ENCODE data around the gene CLNS1A.
"Not testable (repeated sequence)": the region's sequence is repeated elsewhere in the genome, so short reads cannot be mapped to it uniquely, and the experiment has no call there.

Gene CLNS1A

DNA sequence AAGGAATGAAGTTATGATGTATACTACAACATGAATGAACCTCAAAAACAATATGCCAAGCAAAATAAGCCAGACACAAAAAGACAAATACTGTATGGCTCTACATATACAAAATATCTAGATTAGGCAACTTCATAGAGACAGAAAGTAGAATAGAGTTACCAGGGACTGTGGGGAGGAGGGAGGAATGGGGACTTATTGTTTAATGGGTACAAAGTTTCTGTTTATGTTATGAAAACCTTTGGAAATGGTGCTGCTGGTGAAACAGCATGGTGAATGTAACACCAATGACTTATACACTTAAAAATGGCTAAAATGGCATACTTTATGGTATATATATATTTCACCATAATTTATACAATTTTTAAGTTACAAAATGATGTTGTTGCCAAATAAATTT, 43.7 kb downstream of the CLNS1A start:
- TF ChIP-seq, protein P1, sequence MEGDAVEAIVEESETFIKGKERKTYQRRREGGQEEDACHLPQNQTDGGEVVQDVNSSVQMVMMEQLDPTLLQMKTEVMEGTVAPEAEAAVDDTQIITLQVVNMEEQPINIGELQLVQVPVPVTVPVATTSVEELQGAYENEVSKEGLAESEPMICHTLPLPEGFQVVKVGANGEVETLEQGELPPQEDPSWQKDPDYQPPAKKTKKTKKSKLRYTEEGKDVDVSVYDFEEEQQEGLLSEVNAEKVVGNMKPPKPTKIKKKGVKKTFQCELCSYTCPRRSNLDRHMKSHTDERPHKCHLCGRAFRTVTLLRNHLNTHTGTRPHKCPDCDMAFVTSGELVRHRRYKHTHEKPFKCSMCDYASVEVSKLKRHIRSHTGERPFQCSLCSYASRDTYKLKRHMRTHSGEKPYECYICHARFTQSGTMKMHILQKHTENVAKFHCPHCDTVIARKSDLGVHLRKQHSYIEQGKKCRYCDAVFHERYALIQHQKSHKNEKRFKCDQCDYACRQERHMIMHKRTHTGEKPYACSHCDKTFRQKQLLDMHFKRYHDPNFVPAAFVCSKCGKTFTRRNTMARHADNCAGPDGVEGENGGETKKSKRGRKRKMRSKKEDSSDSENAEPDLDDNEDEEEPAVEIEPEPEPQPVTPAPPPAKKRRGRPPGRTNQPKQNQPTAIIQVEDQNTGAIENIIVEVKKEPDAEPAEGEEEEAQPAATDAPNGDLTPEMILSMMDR (IDR thresholded peaks at IDR 0.05; ENCODE audit: low read depth, low read length): no peak
- DNase-seq (ENCODE audit: extremely low read depth, low read depth): no peak

DNA sequence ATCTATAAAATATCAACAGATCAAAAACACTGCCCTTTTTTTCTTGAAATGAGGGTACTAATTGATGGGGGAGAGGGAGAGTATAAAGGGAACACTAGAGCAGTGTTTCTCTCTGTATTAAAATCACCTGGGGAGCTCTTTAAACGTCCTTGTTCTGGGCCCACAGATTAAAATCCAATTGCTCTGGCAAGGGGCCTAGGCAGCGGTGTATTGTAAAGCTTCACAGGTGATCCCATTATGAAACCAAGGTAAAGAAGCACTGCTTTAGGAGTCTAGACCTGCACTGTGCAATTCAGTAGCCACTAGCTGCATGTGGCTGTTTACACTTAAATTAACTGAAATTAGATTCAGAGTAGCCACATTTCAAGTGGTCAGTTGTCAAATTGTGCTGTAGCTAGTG, 44.9 kb downstream of the CLNS1A start:
- DNase-seq (ENCODE audit: extremely low read depth, low read depth): no peak
- TF ChIP-seq, protein P1 (IDR thresholded peaks at IDR 0.05; ENCODE audit: low read depth, low read length): no peak

DNA sequence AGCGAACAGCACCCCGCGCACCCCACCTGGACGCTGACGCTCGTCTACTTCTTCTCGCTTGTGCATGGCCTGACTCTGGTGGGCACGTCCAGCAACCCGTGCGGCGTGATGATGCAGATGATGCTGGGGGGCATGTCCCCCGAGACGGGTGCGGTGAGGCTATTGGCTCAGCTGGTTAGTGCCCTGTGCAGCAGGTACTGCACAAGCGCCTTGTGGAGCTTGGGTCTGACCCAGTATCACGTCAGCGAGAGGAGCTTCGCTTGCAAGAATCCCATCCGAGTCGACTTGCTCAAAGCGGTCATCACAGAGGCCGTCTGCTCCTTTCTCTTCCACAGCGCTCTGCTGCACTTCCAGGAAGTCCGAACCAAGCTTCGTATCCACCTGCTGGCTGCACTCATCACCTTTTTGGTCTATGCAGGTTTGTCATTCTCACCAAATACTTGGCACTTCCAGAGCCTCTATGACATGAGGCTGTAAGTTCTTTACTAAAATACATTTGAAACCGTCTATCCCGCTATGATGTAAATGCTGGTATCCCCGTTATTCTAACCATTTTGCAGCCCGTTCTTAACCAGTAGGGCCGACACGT, 47.3 kb downstream of the CLNS1A start:
- DNase-seq (ENCODE audit: extremely low read depth, low read depth): no peak
- TF ChIP-seq, protein P1 (IDR thresholded peaks at IDR 0.05; ENCODE audit: low read depth, low read length): no peak

DNA sequence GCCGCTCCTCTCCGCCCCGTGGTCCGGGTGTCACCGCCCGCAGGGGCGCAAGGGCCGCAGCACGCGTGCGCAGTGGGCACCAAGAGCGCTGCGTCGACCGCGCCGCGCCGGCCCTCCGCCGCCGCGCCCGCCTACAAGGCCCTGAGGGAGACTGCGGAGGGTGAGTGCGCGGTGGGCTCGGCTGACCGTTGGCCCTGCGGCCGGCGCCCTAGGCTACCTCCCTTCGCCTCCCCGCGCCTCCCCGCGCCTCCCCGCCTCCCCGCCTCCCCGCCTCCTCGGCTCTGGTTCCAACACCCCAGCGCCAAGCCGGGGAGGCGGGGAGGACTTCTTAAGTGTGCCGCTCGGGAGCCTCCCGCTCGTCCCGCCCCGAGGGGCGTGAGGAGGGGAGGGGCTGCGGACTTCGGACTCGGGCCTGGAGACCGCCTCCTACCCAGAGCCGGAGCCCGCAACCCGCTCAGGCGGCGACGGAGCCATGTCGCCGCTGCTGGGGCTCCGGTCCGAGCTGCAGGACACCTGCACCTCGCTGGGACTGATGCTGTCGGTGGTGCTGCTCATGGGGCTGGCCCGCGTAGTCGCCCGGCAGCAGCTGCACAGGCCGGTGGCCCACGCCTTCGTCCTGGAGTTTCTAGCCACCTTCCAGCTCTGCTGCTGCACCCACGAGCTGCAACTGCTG, 47.9 kb downstream of the CLNS1A start, which contains the start of gene AQP11:
Gene AQP11, plus strand, starts transcription at position 433 of the 673 bp plus-strand sequence. Its CDS starts 40 bp downstream, at position 473.
- peak; percentile 62 for DNase-seq (ENCODE audit: extremely low read depth, low read depth)
- TF ChIP-seq, protein P1 (IDR thresholded peaks at IDR 0.05; ENCODE audit: low read depth, low read length): no peak

DNA sequence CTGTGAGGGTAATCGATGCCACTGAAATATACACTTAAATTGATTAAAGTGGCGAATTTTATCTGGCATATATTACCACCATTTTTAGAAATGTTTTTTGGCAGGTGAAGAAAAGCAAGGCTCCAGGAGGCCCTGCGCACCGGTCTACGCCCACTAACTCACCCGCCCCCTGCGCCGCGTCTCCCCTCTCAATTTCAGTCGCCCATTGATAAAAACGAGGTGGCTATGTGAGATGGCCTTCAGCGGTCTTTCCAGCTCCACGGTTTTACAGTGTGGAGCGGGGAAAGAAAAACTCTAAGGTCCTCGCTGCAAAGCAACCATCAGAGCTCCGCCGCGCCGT, 48.4 kb downstream of the CLNS1A start:
- TF ChIP-seq, protein P1 (IDR thresholded peaks at IDR 0.05; ENCODE audit: low read depth, low read length): no peak
- DNase-seq (ENCODE audit: extremely low read depth, low read depth): no peak

DNA sequence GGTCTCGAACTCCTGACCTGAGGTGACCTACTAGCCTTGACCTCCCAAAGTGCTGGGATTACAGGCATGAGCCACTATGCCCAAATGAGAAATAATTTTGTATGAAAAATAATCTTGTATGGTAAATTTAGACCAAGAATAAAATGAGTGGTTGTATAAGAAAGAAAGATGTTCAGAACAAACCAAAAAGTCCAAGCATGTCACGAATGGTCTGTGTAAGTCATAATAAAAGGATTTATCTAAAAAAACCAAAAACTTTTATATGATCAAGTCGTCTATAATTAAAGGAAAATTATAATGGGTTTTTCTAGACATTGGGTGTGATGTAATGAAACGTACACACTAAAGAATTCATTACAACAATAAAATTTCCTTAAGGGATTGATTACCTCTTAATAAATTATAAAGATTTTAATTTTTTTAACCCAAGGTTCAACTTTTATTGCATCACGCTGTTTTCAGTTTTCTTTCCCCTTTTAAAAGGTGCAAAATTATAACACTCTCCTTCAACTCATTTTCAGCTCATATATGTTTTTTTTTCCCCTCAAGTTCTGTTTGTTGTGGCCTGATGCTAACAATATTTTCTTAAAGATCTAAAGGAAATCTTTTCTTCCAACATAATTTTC, 56.8 kb downstream of the CLNS1A start:
- TF ChIP-seq, protein P1 (IDR thresholded peaks at IDR 0.05; ENCODE audit: low read depth, low read length): no peak
- no peak for DNase-seq (ENCODE audit: extremely low read depth, low read depth)

DNA sequence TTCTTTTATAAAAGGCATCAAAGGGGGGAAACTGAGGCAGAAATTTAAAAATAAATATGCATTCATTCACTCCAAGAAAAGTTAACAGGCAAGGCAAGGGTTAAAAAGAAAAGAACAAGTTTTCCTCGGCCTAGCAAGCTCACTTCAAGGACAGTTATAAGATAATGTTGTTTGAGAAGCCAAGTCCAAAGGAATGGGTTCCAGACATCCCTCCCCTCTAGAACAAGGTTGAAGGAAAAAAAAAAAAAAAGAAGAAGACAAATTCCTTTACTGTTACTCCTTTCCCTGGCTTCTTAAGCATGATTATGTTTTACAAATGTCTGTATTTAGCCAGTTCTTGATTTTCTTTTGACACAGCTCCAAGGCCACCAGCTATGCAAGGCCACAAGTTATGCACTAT, 62.2 kb downstream of the CLNS1A start:
- not testable (repeated sequence) for DNase-seq (ENCODE audit: extremely low read depth, low read depth)

DNA sequence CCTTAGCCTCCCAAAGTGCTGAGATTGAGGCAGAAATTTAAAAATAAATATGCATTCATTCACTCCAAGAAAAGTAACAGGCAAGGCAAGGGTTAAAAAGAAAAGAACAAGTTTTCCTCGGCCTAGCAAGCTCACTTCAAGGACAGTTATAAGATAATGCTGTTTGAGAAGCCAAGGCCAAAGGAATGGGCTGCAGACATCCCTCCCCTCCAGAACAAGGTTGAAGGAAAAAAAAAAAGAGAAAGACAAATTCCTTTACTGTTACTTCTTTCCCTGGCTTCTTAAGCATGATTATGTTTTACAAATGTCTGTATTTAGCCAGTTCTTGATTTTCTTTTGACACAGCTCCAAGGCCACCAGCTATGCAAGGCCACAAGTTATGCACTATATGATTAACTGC, 66.7 kb downstream of the CLNS1A start:
- not testable (repeated sequence) for DNase-seq (ENCODE audit: extremely low read depth, low read depth)
